GM18511 (cell line): Measurements from ENCODE around the gene EHD1.
A peak's percentile ranks its signal among the peaks of the same experiment; 100 is the strongest.

Experiments
- ATAC-seq: cut with Tn5 transposase; IDR thresholded peaks from one replicate; pipeline ENCODE4 v1.9.1; 2021; ENCODE audit warnings: mild to moderate bottlenecking, moderate library complexity; ENCODE audit not compliant: unreplicated experiment

Gene EHD1

GRCh38 chr11:64802370-64803157, 75.9 kb downstream of the EHD1 start:
- peak; percentile 40 for ATAC-seq
